ENCODE data around the gene NPAS3.

GRCh38 chr14:32950584-32950983, 11.9 kb downstream of the NPAS3 start:
- TF ChIP-seq CTCF (conservative IDR thresholded peaks at IDR 0.05; ENCODE audit: low read depth, low read length) (no peak), EZH2 (IDR thresholded peaks at IDR 0.05; ENCODE audit: borderline replicate concordance, low read depth, low read length, poor library complexity, severe bottlenecking) (no peak)
